Measurements from ENCODE around the gene CCDC92.

The CCDC92 gene

GRCh38 chr12:124001343-124001742 lies 28.7 kb upstream of the CCDC92 start:
- DNase-seq = no peak

DNA sequence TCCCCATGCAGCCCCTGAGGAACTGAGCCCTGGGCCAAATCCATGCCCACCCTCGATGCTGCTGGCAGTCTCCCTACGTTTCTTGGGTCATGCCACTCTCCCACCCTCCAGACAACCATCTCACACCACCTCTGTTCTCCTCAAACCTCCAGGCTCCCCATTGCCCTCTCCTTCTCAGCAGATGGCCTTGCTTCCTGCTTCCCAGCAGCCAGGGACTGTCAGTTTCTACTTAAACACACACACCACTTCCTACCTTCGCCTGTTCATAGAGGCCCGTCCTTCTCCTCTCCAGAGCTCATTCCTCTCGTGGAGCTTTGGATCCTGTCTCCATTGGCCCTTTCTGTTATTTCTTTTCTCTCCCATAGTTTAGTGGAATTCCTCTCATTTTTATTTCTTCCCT lies 27.5 kb upstream of the CCDC92 start:
- DNase-seq = no peak

DNA sequence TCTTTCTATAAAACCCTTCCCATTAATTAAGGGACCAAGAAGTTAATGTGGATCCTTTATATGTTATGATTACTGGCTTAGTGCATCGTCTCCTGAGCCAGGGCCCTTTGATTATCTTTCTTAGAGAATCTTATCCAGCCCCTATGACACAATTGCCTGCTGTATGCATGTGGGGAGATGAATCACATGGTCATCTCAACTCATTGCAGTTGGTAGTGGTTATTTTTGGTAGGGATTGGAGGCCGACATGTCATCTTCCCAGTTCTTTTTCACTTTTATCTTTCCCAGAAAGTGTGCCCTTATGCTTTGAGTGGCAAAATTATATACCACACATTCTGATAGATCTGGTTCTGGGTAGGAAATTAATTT lies 26.3 kb upstream of the CCDC92 start:
- DNase-seq = no peak

- no peak for DNase-seq
Observed at GRCh38 chr12:123998344-123998990, 25.8 kb upstream of the CCDC92 start.

DNA sequence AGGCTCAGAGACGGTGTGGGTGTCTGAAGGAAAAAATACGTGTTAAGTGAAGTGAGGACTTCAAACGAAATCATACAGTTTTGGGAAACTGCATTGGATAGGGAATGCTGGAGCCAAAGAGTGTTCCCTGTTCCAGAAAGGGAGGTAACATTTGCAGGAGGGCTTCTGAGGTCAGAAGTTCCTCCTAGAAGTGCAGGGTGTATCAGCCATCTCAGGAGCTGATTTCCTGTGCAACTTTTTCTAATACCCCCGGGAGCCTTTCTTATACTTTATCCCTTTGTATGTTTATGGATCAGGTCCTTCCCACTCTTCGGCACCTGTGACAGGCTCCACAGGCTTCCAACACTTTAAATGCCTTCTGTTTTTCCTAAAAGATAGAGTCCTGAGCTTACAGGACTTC lies 25.3 kb upstream of the CCDC92 start:
- no peak for DNase-seq

DNA sequence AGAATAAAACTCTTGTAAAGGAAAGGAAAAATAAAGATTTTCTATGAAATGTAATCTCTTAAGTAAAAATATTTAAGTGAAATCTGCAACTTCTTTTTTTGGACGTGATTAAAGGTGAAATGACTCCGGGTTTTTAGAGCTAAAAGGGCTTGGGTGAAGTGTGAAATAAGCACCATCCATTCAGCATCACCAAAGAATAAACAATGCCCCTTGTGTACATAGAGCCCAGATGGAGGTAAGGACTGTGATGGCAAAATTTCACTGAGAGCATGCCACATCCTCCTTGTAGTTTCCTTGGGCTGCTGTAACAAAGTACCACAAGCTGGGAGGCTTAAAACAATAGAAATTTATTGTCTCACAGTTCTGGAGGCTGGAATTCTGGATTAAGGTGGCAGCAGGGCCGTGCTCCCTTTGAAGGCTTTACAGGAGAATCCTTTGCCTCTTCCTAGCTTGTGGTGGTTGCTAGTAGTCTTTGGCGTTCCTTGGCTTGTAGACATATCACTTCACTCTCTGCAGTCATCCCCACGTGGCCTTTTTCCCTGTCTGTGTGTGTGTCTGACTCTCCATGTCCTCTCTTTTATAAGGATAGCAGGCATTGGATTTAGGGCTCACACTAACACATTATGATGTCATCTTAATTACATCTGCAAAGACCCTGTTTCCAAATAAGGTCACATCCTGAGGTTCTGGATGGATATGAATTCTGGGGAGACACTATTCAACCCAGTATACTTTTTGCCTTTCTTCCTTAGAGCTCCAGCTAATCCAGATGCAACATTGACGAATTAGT lies 24.6 kb upstream of the CCDC92 start:
- DNase-seq = no peak

DNA sequence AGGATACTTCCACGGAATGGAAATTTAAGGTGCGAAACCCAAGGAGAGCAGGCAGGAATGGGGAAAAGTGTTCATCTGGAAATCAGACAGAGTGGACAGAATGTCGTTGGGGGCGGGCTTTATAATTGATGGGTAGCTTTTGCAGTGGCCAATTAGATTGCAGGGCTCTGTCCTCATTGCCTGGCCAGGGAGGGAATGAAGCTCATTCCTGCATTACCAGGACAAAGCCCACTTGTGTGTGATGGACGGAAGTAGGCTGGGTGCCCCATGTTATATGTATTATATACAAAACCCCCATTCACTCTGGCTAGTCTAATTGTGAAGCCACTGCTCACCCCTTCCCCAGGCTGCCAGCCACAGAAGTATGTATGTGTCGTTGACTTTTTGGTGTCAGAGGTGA lies 23.9 kb upstream of the CCDC92 start:
- DNase-seq = no peak

DNA sequence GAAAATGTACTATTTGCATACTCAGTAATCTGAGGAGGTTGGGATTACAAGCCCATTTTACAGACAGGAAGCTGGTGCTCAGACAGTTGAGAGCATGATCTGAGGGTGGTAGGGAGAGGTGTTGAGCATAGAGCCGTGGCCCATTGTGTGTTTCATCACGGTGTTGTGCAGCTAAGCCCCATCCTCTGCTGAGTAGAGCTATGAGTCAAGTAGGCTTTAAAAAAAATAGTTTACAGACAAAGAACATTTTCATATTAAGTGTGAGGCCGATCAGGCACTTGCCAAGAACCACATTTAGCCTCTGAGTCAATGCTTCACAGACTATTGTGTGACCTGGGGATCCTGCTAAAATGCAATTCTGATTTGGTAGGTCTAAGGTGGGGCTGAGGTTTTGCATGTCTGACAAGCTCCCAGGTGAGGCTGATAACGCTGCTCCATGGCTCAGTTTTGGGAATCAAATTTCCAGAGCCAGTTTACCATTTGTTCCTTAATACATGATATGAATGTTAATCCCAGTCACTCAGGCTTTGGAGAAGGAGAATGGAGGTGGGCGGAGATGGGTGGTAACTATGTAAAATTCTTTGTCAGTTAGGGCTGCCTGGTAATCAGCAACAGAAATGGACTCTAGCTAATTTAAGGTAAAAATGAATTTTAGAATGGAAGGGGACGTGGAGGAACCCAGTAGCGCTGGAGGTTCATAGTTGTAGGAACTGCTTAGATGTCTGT lies 22.6 kb upstream of the CCDC92 start:
- no peak for DNase-seq

GRCh38 chr12:123992118-123992825 lies 19.6 kb upstream of the CCDC92 start:
- no peak for DNase-seq

GRCh38 chr12:123991372-123991951 lies 18.8 kb upstream of the CCDC92 start:
- no peak for DNase-seq

DNA sequence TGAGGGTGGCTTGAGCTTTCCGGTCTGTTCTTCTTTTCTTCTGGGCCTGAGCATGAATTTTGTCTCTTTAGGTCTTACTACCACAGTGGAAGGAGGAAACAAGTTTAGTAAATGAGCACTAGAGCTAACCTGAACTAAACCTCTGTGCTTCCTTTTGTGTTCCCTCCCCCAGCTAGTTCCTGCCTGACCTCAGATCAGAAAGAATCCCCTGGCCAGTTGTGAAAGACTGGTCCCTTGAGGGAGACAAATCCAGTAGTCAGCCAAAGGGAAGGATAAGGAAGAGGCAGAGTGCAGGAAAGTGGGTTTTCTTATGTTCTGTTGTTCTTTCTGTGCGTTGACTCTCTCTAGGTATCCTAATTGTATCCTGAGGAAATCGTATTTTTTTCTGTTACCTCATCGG lies 17.9 kb upstream of the CCDC92 start:
- no peak for DNase-seq

GRCh38 chr12:123989753-123990152 lies 17.1 kb upstream of the CCDC92 start:
- no peak for DNase-seq

- no peak for DNase-seq
Observed at GRCh38 chr12:123989168-123989567, 16.5 kb upstream of the CCDC92 start.

- DNase-seq = no peak
Observed at GRCh38 chr12:123987022-123987421, 14.4 kb upstream of the CCDC92 start.

GRCh38 chr12:123986374-123986965 lies 13.8 kb upstream of the CCDC92 start:
- no peak for DNase-seq

DNA sequence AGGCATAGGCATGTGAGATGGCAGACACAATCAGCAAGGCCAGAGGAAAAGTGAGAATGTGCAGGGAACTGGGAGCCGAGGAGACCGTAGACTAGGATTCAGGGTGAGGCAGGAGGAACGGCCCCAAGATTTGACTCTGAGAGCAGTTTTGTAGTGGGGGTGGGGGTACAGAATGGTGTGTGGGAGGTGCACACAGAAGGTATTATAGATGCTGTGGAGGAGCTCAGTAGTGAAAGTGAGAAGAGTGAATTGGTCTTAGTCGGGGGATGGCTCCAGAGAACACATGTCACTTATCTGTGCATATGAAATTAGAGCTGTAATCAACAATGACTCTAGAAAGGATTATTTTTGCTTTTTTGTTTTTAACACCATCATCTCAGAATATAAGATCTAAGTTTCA lies 12.3 kb upstream of the CCDC92 start:
- no peak for DNase-seq

GRCh38 chr12:123983822-123984485 lies 11.3 kb upstream of the CCDC92 start:
- peak; percentile 1 for DNase-seq

GRCh38 chr12:123982269-123982668 lies 9.6 kb upstream of the CCDC92 start:
- no peak for DNase-seq

GRCh38 chr12:123979566-123979965 lies 6.9 kb upstream of the CCDC92 start:
- no peak for DNase-seq

GRCh38 chr12:123976227-123976826 lies 3.7 kb upstream of the CCDC92 start:
- no peak for DNase-seq

DNA sequence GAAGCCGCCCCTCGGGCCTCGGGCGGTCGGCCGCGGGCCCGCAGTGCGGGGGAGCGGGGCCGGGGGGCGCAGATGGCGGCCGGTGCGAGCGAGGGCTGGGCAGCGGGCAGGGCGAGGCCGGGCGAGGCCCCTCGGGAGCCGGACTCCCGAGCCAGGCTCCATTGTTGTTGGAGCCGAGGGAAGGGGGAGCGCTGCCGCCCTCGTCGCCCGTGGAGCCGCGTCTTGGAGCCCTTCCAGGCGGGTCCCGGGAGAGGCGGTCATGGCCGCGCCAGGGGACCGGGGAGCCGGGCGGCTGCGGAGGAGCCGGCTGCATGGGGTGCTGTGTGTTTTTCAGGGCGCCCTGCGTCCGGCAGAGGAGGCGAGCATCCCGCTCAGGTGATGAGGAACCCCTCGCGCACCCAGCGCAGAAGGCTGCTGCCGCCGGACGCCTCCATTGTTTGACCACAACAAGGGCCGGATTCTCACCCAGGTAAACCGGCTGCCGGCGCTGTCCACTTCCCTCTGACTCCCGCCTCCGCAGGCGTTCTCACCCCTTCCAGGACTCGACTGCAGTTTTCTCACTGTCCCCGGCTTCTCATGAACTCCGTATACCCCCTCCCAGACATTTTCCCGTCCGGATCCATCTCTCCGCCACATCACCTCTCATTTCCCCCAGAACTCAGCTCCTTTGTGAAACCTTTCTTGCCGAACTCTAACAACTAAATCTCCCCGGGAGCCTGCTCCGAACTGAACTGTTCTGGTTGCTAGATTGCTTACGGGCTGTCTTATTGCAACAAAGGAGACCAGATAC lies 1.1 kb upstream of the CCDC92 start:
- DNase-seq = peak; percentile 17

All from effector CD8-positive, alpha-beta T cell (primary cell).